Right renal cortex interstitium (tissue), 3 donors: ENCODE data around the gene MPRIP. TPM values are rescaled to one million over a fixed set of nuclear protein-coding genes. Genes with fewer than 3 reads are reported as not detected.

ENCODE experiments used
- DNase-seq, 3 donors: peaks; one replicate each; pipeline ENCODE4 v3.0.0-alpha.2; 2013; ENCODE audit warnings: low read depth in 3 of 3, low spot score in 2 of 3
- polyA plus RNA-seq, 3 donors: library from polyadenylated mRNA; unstranded; fragments of 120-200 nt; gene quantifications; one replicate each; pipeline ENCODE4 v1.2.1, GENCODE V29; 2013; ENCODE audit not compliant: insufficient read length in 3 of 3

MPRIP gene
- polyA plus RNA-seq, 3 donors: 129 to 172 (median 171) TPM

- DNase-seq: no peak
Observed at GRCh38 chr17:17028878-17029535, 13.2 kb upstream of the MPRIP start.

GRCh38 chr17:17029938-17030337, 12.3 kb upstream of the MPRIP start:
- DNase-seq: no peak

- no peak for DNase-seq
Observed at GRCh38 chr17:17030515-17031211, 11.6 kb upstream of the MPRIP start.

GRCh38 chr17:17032131-17032692, 10.0 kb upstream of the MPRIP start:
- DNase-seq: no peak

- DNase-seq: no peak
Observed at GRCh38 chr17:17033466-17033865, 8.8 kb upstream of the MPRIP start.

GRCh38 chr17:17034026-17034425, 8.2 kb upstream of the MPRIP start:
- DNase-seq: no peak

GRCh38 chr17:17034496-17035075, 7.7 kb upstream of the MPRIP start:
- no peak for DNase-seq

- no peak for DNase-seq
Observed at GRCh38 chr17:17035490-17035889, 6.8 kb upstream of the MPRIP start.

- DNase-seq: no peak
Observed at GRCh38 chr17:17035920-17036523, 6.2 kb upstream of the MPRIP start.

- DNase-seq: no peak
Observed at GRCh38 chr17:17036524-17036998, 5.7 kb upstream of the MPRIP start.

- DNase-seq: no peak
Observed at GRCh38 chr17:17039911-17040310, 2.3 kb upstream of the MPRIP start.

GRCh38 chr17:17041018-17041521, 1.2 kb upstream of the MPRIP start:
- no peak for DNase-seq

- DNase-seq: peak; percentile 80 to 96 (median 91)
Observed at GRCh38 chr17:17041571-17042383, 480 bp upstream of the MPRIP start.

GRCh38 chr17:17042851-17043460, 699 bp downstream of the MPRIP start:
- DNase-seq: no peak

GRCh38 chr17:17043461-17044271, 1.4 kb downstream of the MPRIP start:
- DNase-seq: no peak

GRCh38 chr17:17044846-17045561, 2.7 kb downstream of the MPRIP start:
- no peak for DNase-seq

- no peak for DNase-seq
Observed at GRCh38 chr17:17048106-17048505, 5.8 kb downstream of the MPRIP start.
